Measurements from ENCODE around the gene HOTAIR. TPM values are rescaled to one million over a fixed set of nuclear protein-coding genes. Genes with fewer than 3 reads are reported as not detected.

HOTAIR gene
- total and polyA plus RNA-seq, 2 donors (not counting 3 experiments of a cell fraction or from before 2014, with no cell fraction given): not detected

DNA sequence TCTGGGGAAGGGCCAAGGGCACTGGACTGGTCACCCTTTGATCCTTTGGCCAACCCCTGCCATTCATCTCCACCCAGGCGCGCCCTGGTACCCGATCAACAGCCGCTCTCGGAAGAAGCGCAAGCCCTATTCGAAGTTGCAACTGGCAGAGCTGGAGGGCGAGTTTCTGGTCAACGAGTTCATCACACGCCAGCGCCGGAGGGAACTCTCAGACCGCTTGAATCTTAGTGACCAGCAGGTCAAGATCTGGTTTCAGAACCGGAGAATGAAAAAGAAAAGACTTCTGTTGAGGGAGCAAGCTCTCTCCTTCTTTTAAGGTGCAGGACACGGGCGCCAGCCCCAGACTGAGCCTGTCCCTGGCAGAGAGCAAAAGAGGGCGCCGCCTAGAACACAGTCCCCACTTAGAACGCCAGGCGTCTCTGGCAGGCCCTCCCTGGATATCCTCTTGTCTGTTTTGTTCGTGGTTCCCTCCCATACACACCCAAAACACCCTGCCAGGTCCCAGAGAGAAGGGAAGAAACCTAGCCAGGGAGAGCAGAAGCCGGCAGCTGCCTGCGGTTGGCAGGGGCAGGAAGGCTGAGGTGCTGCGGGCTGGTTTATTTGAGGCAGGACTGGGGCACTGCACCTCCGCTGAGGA, 18.4 kb downstream of the HOTAIR start:
- no peak overlapping the region for H2AFZ ChIP-seq (ENCODE audit: low read depth, low read length)
- H3K79me2 ChIP-seq (ENCODE audit: control insufficient read depth, insufficient read depth, low read length): no peaks in the 10 kb centered on the region
- no peaks in the 10 kb centered on the region for H3K36me3 ChIP-seq (ENCODE audit: control insufficient read depth in 2 of 2, extremely low read depth in 1 of 2, insufficient read depth in 2 of 2, low read length in 2 of 2)
- ChIA-PET CTCF (no interaction called here), POLR2A (no interaction called here)
- no peak overlapping the region for H3K27ac ChIP-seq (ENCODE audit: insufficient read depth, low read depth, low read length)
- H3K9me1 ChIP-seq (replicated peaks; ENCODE audit: control insufficient read depth, extremely low read depth, insufficient read depth, low read length): no peaks in the 10 kb centered on the region
- H4K20me1 ChIP-seq (replicated peaks; ENCODE audit: control insufficient read depth, extremely low read depth, insufficient read depth, low read length): no peaks in the 10 kb centered on the region
- no peaks in the 10 kb centered on the region for H3K9me3 ChIP-seq (replicated peaks; ENCODE audit: control insufficient read depth, insufficient read depth, low read length)
- TF ChIP-seq EZH2 (IDR thresholded peaks at IDR 0.05; ENCODE audit: borderline replicate concordance, low read depth, low read length, severe bottlenecking): no peak
- TF ChIP-seq, protein P1, sequence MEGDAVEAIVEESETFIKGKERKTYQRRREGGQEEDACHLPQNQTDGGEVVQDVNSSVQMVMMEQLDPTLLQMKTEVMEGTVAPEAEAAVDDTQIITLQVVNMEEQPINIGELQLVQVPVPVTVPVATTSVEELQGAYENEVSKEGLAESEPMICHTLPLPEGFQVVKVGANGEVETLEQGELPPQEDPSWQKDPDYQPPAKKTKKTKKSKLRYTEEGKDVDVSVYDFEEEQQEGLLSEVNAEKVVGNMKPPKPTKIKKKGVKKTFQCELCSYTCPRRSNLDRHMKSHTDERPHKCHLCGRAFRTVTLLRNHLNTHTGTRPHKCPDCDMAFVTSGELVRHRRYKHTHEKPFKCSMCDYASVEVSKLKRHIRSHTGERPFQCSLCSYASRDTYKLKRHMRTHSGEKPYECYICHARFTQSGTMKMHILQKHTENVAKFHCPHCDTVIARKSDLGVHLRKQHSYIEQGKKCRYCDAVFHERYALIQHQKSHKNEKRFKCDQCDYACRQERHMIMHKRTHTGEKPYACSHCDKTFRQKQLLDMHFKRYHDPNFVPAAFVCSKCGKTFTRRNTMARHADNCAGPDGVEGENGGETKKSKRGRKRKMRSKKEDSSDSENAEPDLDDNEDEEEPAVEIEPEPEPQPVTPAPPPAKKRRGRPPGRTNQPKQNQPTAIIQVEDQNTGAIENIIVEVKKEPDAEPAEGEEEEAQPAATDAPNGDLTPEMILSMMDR (IDR thresholded peaks at IDR 0.05; ENCODE audit: extremely low read depth in 1 of 2, insufficient read depth in 1 of 2, low read depth in 1 of 2, low read length in 2 of 2): no peak
- no peak for TF ChIP-seq FOS (IDR thresholded peaks at IDR 0.05; ENCODE audit: borderline replicate concordance, insufficient read depth, low read length)
- TF ChIP-seq JUN (IDR thresholded peaks at IDR 0.05; ENCODE audit: borderline replicate concordance, insufficient read depth, insufficient read length, low read depth): no peak
- no peak for TF ChIP-seq POLR2A (IDR thresholded peaks at IDR 0.05; ENCODE audit: low read depth, low read length)
- TF ChIP-seq POLR2AphosphoS5 (IDR thresholded peaks at IDR 0.05; ENCODE audit: insufficient read depth, low read depth, low read length): no peak
- no peak overlapping the region for H3K4me3 ChIP-seq (replicated peaks in 1 of 3; ENCODE audit: insufficient read depth in 1 of 3, low read depth in 1 of 3, low read length in 3 of 3)
- FAIRE-seq: no peak
- no peak overlapping the region for H3K9ac ChIP-seq (replicated peaks; ENCODE audit: extremely low read depth, insufficient read depth, low read length)
- no peak overlapping the region for H3K4me2 ChIP-seq (ENCODE audit: insufficient read depth, low read length)
- no TSS peak for BruUV-seq (replicated peaks)
- H3K4me1 ChIP-seq (ENCODE audit: control insufficient read depth, extremely low read depth, insufficient read depth, low read length): no peaks in the 10 kb centered on the region
- peaks cover 87 to 98% of the 10 kb centered on the region in 2 experiments for H3K27me3 ChIP-seq (ENCODE audit: control insufficient read depth in 2 of 2, insufficient read depth in 2 of 2, low read length in 2 of 2)
- dilution Hi-C loops (cut with MboI; ENCODE audit: extremely low pct_ligation_motif_present, low sequenced_read_pairs) (no loop called here), intact Hi-C loops (cut with micrococcal nuclease) (no loop called here)
- no peak for DNase-seq (ENCODE audit: low read depth, low spot score)
